ENCODE measurements around the gene KIRREL3.

Gene KIRREL3

DNA sequence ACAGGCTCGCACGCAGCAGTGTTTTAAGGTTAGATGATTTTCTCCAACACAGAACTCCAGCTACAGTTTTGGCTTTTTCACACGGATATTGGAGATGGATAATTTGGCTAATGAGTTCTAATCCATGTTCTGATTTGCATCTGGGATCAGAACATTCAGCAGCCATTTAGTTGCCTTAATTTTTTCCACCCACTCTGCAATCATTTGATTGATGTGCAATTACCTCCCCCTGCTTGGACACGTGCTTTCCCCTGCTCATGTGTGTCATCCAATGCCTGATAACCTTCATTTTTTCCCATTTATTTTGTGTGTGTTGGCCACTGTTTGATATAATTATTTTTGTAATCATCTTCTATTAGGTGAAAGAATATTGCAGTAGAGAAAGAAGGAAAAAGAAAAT lies 387.3 kb downstream of the KIRREL3 start:
- no peak for DNase-seq (ENCODE audit: low read depth)
- TF ChIP-seq, protein P1, sequence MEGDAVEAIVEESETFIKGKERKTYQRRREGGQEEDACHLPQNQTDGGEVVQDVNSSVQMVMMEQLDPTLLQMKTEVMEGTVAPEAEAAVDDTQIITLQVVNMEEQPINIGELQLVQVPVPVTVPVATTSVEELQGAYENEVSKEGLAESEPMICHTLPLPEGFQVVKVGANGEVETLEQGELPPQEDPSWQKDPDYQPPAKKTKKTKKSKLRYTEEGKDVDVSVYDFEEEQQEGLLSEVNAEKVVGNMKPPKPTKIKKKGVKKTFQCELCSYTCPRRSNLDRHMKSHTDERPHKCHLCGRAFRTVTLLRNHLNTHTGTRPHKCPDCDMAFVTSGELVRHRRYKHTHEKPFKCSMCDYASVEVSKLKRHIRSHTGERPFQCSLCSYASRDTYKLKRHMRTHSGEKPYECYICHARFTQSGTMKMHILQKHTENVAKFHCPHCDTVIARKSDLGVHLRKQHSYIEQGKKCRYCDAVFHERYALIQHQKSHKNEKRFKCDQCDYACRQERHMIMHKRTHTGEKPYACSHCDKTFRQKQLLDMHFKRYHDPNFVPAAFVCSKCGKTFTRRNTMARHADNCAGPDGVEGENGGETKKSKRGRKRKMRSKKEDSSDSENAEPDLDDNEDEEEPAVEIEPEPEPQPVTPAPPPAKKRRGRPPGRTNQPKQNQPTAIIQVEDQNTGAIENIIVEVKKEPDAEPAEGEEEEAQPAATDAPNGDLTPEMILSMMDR (IDR thresholded peaks at IDR 0.05; ENCODE audit: low read depth, low read length, missing control alignments) = no peak
- H3K4me3 ChIP-seq (ENCODE audit: low read depth, low read length) = no peak overlapping the region

DNA sequence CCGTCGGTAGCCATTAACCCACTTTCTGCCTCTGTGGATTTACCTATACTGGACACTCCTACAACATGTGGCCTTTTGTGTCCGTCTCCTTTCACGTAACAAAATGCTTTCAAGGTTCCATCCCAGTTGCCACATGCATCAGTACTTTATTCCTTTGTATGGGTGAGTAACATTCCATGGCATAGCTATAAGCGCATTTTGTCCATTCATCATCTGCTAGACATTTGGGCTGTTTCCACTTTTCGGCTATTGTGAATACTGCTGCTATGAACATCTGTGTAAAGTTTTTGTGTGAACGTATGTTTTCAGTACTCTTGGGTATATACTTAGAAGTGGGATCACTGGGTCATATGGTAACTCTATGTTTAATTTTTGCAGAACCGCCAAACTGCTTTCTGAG lies 387.9 kb downstream of the KIRREL3 start:
- TF ChIP-seq, protein P1 (IDR thresholded peaks at IDR 0.05; ENCODE audit: low read depth, low read length, missing control alignments) = no peak
- no peak for DNase-seq (ENCODE audit: low read depth)
- H3K4me3 ChIP-seq (ENCODE audit: low read depth, low read length) = no peak overlapping the region

DNA sequence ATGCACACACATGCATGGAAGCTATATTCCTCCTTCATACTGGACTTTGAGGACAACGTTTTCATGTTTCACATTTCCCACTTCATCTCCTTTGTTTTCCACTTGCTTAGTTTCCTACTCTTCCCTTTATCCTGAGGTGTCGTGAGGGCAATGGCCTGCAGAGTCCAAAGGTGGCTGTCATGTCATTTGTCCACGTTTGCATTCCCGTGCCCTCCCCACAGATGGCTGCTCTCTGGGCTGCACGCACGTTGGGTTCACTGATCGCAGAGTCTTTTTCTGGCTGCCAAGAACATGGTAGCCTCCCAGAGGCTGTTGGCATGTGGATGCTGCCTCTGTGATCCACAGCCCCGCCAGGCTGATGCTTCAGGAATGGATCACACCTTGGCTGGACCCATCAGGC lies 389.1 kb downstream of the KIRREL3 start:
- no peak for DNase-seq (ENCODE audit: low read depth)
- TF ChIP-seq, protein P1 (IDR thresholded peaks at IDR 0.05; ENCODE audit: low read depth, low read length, missing control alignments) = no peak
- no peak overlapping the region for H3K4me3 ChIP-seq (ENCODE audit: low read depth, low read length)

DNA sequence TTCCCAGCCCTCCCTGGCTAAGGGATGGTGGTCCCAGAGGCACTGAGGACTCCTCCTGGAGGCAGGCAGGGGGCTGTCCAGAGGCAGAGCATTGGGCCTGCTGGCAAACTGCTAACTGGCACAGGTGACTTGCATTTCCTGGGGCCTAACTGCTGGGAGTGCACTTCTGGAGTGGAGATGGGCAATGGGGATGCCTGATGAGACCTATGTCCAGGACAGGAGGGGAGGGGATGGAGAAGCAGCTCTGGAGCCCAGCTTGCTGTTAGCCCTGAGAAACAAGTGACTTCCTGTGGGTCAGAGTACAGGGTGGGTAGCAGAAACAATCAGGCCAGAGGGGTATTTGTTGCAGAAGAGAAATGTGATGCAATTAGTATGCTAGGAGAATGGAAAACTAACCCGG lies 391.9 kb downstream of the KIRREL3 start:
- no peak for DNase-seq (ENCODE audit: low read depth)
- no peak overlapping the region for H3K4me3 ChIP-seq (ENCODE audit: low read depth, low read length)
- TF ChIP-seq, protein P1 (IDR thresholded peaks at IDR 0.05; ENCODE audit: low read depth, low read length, missing control alignments) = no peak

DNA sequence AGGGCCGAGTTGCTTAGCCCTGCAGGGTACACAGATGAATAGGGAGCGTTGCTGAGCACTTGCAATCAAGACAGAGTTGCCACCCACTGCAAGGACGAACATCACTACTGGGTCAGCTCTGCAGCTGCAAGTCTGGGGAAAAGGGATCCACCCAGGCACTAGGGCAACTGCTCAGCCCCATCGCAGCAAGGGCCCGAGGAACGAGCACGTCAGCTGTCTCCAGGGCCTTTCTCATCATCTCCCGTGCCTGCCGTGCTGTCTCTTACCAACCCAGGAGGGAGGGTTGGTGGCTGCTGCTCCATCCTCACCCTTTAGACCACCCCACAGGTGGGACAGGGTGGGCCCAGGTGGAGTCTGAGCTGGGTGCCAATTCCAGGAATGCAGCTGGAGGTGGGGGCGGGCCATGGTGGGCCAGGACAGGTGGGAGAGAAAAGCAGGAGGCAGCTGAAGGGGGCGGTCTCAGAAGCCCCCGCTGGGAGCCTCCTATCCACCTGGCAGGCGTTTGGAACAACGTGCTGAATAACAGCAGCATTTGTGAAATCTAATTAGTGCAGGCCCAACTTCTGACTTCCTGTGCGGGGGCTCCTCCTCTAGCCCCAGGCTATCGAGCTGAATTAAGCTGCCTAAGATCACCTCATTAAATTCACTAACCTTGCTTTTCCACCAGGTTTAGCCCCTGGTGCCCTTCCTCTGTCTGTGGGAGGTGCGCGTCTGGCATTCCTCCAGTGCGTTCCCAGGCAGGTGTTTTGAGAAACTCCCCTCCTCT lies 392.6 kb downstream of the KIRREL3 start:
- no peak for DNase-seq (ENCODE audit: low read depth)
- TF ChIP-seq, protein P1 (IDR thresholded peaks at IDR 0.05; ENCODE audit: low read depth, low read length, missing control alignments) = no peak
- H3K4me3 ChIP-seq (ENCODE audit: low read depth, low read length) = no peak overlapping the region

DNA sequence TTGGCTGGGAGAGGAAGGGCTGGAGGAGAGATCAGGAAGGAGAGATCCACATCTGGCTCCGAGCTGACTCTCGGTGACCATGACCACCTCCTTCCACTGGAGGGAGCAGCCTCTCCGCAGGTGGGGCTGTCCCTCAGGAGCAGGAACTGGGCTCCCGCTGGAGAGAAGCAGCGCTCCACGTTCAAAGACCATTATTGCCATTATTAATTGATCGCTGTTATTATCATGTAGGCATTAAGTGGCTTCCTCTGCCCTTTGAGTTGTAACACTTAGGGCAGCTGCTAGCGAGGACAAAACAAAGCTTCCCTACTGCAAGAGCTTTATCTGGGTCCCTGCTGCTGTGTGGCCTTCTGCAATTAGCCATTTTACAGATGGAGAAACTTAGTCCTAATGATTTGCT lies 393.2 kb downstream of the KIRREL3 start:
- TF ChIP-seq, protein P1 (IDR thresholded peaks at IDR 0.05; ENCODE audit: low read depth, low read length, missing control alignments) = peak; percentile 72
- DNase-seq (ENCODE audit: low read depth) = no peak
- H3K4me3 ChIP-seq (ENCODE audit: low read depth, low read length) = no peak overlapping the region

DNA sequence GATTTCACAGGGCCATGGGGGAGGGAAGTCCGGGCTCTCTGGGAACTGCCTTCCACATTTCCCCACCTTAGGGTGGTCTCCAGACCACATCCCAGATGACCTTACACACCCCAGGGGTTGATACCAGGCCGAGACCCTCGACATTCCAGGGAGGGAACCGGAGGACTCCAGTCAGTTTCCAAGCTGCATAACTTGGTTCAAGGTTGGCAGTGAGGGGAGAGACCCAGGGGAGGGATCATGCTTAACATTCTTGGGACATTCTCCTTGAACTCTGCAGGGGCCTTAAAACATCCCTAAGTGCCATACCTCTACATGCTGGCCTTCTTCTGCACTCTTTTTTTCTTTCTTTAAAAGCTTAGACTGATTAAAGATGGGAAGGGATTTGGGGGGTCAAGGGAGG lies 394.1 kb downstream of the KIRREL3 start:
- no peak for DNase-seq (ENCODE audit: low read depth)
- H3K4me3 ChIP-seq (ENCODE audit: low read depth, low read length) = no peak overlapping the region
- TF ChIP-seq, protein P1 (IDR thresholded peaks at IDR 0.05; ENCODE audit: low read depth, low read length, missing control alignments) = no peak
